Stimulated activated CD8-positive, alpha-beta memory T cell treated with anti-CD3 and anti-CD28 coated beads, Interleukin-7, amount 100 ng/mL, for 48 hours (primary cell): ENCODE results near the gene KRT16.
"Not testable (repeated sequence)": the region's sequence is repeated elsewhere in the genome, so short reads cannot be mapped to it uniquely, and the experiment has no call there.

ENCODE experiments used
- DNase-seq, 2 donors: peaks; one replicate each; pipeline ENCODE4 v3.0.0-alpha.2; 2020; ENCODE audit warnings: low read depth in 1 of 2; ENCODE audit errors: extremely low read depth in 1 of 2

Gene KRT16

DNA sequence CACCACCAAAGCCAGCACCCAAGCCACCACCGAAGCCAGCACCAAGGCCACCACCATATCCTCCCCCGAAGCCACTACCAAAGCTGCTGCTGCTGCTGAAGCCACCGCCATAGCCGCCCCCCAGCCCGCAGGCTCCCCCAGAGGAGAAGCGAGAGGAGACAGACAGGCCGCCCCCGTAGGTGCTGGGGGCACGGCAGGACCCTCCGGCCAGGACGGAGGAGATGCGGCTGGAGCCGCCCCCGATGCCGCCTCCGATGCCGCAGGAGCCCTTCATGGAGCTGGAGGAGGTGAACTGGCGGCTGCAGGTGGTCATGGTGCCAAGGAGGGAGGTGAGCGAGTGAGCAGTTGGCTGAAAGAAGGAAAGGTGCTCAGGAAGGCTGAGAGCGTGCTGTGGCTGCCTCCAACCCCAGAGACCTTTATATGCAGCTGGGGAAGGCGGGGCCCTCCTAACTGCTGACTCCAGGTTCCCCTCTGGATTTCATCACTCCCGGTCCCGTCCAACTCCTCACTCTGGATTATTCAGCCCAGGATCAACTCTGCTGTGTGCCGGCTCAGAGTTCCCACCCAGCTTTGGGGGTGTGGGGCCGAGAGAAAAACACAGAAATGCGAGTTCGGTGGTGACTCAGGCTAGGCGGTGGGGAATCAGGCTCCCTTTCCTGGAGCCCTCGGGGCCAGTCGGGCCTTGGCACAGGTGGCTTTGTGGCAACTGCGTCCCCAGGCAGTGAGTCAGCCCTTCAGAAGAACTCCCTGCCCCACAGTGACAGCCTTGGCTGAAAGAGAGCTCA lies at the start of gene KRT16:
TSS of gene KRT16 (minus strand) at position 392 of the 785 bp plus-strand sequence. CDS start at position 313, 79 bp downstream.
- not testable (repeated sequence) for DNase-seq

DNA sequence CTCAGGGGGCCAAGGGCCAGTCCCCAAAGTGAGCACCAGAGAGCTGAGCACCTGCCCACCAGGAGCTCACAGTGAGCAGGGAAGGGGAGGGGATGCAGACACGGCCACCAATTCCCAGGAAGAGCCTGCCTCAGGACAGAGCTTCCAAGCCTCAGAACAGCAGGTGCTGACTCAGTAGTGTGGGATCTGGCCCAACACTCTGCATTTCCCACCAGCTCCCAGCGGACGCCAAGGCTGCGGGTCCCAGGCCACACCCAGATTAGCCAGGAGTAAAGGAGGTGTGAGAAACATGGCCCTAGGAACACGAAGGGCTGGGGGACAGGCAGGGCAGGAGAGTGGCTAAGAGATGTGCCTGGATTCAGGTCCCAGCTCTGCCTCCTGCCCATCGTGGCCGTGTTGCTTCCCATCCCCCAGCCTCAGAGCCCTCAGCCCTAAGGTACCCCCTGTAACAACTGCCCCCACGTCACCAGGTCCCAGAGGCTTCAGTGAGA lies 47.7 kb upstream of the KRT16 start:
- no peak for DNase-seq

DNA sequence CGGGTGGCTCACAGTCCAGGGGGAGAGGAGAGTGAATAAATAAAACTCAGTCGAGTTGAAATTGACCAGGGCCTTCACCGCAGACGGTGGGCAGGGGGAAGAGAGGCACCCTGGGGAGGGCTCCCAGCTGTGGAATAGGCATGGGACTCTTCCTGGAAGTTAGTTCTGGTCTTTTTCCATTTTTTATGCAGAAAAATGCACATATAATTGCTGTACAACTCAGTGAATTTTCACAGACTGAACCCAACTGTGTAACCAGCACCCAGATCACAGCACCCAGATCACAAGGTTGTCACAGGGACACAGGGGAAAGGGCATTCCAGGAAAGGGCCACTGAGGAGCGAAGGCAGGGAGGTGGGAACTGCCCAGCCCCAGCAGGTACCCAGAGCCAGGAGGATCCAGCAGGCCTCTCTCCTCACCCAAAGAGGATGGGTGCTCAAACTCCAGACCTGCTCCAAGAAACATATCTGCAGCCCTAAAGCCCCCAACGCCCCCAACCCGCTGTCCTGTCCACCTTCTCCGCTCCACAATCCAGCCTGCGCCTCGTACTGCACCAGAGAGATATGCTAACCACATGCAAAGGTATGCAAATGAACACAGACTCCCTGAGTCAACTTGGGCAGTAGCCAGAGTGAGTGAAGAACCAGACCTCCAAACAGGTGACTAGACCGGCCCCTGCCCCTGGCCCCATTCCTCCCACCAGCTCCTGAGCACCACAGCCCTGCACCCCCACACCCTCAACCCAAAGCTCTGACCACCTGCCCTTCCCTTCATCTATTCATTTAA lies 47.1 kb upstream of the KRT16 start:
- DNase-seq, result no peak

DNA sequence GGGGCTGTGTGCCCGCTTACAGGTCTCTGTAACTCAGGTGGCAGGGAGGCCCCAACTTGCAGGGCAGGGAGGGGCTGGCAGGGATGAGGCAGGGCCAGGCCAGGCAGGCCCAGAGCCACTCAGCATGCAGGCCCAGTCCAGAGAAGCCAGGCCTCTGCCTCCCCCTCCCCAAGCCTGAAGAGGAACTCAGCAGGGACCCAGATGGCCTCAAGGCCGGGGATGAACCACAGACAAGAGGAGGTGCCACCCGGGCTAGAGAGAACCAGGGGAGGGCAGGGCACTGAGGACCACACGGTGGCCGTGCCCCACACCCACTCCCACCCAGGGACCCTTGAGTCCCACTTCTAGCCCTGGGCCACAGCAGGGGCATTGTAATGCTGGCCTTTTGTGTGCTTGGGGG lies 46.3 kb upstream of the KRT16 start:
- no peak for DNase-seq

DNA sequence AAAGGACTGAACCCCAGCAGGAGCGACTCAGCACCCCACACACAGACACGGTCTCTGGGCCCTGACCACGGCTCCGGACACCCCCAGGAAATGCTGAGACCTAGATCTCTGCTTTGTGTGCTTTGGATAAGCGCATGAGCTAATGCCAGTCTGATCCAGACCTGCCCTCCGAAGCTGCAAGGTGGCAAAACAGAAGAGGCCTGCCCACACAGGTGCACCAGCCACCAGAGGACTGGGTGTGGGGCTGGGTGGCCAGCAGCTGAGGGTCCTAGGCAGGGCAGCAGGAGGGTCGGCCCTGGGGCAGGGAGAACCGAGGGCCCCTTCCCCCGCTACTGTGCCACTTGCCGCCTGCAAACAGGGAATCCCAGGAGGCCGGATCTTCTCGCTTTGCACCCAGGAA lies 45.4 kb upstream of the KRT16 start:
- DNase-seq, result no peak

DNA sequence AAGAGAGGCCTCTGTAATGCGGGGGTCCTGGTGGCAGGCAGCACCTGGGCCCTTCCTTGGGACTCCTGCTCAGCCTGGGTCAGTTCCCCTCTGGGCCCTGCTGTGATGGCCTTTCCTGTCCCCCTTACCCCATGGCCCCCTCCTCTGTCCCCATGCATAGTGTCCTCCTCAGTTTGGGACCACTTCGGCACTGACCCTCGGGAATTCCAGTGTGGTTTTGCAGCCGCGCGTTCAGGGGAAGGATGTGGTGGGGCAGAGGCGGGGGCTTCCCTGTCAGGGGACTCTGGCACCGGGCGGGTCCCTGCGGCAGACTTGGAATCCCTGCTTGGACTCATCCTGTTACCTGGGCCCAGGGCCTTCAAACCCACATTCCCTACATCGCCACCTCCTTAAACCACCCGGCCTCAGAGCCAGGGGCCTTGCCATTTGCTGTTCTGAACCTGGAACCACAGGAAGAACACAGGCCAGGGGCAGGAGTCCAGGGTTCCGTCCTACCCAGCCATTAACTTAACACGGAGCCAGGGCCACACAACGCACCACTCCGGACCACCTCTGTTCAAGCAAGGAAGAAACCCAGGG lies 44.7 kb upstream of the KRT16 start:
- DNase-seq, result no peak

DNA sequence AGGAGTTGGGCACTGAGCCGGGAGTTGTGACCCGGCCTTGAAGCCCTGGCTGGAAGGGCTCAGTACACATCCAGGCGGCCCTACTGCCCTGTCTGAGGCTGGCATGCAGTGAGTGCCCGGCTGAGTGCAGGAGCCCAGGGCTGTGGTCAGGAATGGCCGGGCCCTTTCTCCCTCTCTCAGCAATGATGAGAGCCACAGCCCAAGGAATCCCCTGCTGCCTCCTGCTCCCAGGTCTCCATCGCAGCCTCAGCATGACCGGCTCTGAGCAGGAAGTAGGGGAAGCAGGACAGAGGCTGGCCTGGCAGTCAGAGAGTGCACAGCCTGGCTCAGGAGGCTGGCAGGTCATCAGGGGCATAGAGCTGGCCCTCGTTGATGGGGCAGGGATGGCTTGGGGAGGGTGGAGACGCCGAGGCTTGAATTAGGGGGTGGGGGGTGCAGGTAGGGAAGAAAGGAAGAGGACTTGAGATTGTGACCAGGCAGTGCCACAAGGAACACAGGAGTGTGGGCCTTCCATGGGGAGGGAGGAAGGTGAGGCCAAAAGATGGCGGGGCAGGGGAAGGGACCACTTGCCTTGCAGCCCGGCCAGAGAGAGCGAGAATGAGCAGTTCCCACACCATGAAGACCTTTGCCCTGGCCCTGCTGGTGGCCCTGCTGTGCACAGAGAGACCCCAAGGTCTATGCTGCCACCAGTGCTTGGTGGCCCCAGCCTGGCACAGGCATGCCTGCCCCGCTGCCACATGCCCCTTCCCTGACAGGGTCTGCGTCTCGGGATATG lies 43.9 kb upstream of the KRT16 start:
- no peak for DNase-seq

DNA sequence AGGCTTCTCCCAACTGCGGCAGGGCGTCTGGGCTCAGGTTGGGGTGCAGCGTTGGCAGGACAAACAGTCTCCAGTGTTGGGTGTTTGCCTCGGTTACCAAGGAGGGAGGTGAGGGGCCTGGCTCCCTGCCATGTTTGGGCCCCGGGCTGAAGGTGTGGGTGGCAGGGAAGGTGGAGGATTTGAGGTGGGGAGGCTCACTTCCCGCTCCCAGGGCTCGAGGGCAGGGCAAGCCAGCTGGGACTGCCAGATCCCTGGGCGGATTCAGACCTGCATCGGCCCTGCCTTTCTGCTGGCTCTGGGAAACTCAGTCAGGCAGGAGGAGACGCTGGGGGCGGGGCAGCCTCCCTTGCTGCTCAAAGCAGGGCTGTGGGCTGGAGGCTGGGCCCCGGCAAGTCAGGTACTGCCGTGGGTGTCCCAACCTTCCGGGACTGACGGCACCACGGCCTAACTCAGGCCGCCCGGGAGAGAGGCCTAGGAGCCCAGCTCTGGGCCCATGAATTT lies 43.1 kb upstream of the KRT16 start:
- DNase-seq, result no peak

DNA sequence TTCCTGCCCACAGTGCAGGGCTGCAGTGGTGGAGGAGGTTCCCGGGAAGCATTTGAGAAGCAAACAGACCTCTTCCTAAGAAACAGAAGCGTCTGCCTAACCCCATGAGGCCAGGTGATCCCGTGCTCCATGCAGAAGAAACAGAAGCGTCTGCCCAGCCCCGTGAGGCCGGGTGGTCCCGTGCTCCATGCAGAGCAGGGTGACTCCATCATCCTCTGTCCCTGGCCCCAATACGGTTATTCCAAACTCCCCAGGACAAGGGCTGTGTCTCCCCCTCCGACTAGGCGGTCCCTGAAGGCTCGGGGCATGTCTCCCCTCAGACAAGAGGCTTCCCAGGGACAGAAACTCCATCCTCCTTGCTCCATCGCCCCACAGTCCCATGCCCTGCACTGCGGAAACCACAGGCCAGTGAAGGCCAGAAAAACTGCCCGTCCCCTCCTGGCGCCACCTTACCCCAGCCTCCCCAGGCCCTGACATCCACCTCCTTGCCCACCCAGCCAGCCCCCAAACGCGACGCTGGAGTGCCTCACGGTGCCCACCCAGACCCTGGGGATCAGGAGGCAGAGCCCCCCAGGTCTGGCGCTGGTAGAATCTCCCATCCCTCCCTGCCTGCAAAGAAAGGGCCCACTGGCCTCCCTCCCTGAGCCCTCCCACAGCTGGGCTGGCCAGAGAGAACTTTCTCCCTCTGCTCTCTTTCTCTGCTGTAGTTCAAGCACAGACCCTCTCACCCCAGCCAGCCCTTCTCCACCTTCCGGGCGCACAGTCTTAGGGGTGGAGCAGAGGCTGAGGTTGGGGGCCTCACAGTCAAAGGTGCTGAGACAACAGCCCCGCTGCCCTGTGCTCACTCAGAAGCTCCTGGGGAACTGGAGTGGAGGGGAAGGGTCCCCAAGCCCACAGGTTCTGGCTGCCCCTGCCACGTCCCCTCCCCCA lies 42.4 kb upstream of the KRT16 start:
- DNase-seq, result no peak

DNA sequence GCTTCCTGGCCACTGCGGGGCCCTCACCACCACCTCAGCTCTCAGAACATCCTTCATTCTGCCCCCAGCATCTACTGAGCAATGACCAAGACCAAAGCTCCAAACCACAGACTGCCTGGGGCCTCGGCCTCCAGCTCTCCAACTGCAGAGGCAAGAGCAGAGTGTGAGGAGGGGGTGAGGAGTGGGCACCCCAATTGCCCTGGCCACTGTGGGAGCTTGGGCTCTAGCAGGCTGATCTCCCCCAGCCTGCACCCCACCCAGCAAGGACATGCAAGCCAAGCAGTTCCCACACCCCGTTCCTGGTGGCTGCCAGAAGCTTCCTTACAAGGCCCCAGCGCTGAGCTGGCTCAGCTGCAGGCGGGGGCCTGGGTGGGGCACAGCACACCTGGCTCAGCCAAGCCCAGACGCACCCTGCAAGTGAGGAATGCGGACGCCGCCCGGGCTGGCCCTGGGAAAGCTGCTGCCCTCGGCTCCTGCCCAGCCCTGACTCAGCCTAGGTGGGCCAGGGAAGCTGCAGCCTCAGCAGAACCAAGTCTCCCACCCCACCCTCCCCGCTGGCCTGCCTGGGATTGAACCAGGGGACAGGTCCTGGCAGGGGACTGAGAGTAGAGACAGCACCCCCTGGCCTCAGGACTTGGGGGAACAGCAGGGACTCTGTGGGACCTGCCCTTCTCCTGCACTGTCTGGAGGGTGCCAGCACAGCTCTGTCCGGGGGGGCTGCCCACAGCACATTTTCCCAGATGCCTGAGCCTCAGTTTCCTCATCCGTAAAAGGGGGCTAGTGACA lies 41.5 kb upstream of the KRT16 start:
- no peak for DNase-seq

DNA sequence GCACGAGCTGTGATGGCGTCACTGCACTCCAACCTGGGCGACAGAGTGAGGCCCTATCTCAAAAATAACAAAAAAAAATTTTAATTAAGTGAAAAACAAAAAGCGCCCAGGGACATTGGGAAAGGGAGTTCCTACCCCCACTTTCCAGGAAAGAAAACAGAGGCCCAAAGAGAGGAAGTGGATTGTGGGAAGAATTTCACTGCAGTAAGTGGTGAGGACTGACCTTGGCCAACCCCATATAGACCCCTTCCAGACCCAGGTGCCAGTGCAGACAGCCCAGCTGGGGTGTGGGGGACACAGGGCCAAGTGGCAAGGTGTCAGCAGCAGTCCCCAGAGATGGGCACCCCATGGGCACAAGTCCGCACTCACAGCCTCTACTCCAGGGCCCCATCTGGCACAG lies 40.9 kb upstream of the KRT16 start:
- DNase-seq, result no peak

DNA sequence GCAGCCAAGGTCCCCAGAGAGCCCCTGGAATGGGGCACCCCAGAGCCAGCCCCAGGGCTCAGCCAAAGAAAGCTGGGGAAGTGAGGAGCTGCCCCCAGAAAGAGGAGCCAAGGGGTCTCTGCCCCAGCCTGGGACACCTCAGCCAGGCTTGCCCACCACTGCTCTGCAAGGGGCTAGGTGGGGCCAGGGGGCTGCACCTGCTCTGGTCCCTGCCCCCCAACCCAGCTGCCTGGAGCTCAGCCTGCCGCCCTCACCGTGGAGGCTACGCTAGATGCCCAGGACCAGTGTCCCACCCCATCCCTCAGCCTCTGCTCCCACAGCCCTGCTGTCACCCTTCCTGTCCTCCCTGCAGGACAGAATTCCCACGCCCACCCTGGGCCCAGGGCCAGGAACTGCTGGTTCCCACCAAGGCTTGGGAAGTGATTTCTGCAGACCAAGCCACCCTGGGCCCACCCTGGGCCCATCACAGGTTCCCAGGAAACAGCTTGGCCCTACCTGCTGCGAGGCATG lies 39.9 kb upstream of the KRT16 start:
- DNase-seq, result no peak

DNA sequence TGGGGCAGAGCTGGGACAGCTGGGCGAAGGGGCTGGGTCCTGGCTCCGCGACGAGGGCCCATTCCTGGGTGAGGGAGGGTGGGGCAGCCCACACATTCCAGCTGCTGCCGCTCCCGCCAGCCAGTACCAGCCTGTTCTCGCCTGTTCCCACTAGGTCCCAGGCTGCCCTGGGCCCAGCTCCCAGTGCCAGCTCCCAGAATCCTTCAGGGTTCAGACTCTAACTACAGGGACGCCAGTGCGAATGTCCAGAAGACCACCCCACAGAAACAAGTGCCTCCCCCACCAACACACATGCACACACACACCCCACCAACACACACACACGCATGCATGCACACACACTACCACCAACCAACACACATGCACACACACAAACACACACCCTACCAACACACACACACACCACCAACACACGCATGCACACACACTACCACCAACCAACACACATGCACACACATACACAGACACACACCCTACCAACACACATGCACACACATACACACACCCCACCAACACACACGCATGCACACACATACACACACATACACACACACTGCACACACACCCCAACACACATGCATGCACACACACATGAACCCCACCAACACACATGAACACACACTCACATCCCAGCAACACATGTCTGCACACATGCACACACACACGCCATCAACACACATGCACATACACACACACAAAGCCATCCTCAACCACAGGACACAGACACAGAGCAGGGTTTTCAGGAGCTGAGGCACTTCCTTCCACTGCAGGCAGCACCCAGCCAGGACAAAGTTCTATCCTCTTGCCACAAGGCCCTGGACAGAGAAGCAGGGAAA lies 39.3 kb upstream of the KRT16 start:
- no peak for DNase-seq

DNA sequence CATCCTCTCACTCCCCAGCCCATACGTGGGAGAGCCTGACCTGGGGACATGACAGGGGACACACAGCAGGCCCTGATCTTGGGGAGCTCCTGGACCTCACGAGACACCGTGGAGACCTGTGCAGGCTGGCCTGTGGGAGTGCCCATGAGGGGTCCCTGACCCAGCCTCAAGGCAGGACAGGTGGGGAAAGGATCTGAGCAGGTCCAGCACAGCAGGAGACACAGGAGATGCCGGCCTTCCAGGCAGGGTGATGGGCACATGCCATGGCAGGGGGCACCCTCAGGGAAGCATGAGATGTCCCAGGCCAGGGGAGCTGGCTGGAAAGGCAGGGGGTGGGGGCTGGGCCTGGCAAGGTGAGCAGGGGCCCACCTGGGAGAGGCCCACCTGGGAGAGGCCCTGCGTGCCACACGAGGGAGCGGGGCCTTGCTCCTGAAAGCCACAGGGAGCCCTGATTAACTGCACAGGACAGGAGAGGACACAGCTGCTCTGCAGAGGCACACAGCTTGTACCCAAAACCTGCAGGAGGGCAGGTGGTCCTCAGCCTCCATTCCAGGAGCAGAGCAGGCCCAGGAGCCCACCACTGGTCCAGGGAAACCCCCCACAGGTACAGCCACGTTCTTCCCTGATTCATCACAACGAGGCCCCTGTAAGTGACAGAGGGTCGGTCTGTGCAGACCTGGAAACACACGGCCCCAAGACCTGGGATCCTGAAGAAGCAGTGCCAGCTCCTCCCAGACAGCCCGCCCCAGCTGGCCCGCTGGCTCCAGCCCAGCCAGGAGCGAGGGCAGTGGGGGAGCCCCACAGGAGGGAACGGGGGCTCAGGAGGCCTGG lies 38.4 kb upstream of the KRT16 start:
- DNase-seq, result no peak

DNA sequence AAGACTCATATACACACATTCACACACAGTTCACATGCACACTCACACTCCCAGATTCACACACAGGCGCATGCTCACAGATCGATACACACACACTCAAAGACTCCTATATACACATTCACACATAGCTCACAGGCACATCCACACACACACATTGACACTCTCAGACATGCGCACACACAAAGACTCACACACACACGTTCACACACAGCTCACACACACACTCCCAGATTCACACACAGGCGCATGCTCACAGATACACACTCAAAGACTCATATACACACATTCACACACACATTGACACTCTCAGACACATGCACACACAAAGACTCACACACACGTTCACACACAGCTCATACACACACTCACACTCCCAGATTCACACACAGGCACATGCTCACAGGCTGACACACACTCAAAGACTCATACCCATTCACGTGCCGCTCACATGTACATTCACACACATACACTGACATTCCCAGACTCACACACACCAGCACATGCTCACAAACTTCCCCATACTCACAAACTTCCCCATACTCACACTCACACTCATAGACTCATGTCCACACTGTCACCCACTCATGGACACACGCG lies 37.5 kb upstream of the KRT16 start:
- no peak for DNase-seq

DNA sequence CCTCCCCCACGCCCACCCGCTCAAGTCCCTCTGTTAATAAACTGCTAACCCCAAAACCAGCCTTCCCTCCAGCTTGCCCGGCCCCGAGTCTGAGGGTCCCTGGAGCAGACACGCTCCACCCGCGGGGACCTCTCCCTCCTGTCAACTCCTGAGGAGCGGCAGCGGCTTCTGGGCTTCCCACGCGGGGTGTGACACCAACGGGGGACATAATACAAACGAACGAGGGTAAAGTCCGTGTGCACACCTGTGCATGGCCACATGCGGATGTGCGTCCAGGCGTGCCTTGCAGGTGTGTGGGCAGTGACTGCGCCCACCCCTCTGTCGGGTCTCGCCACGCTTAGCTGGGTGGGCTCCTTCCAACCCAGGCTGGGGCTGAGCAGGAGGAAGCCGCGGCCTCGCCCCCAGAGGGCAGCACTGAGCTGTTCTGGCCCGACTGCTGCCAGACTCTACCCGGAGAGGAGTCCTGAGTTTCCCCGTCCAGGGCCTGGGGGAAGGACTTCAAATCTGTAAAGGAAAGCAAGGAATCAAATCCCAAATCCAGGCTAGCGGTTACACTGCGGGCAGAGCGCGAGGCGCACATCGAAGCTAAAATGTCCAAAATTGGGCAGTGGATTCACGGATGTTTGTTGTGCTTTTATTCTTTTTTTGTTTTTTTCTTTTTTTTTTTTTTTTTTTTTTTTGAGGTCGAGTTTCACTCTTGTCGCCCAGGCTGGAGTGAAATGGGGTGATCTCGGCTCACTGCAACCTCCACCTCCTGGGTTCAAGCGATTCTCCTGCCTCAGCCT lies 36.0 kb upstream of the KRT16 start:
- peak; percentile 50 to 67 for DNase-seq
